OCI-LY3 (cell line): Measurements from ENCODE around the gene NTN5.
"Not testable (repeated sequence)": the region's sequence is repeated elsewhere in the genome, so short reads cannot be mapped to it uniquely, and the experiment has no call there.

Experiments used
- H2AFZ ChIP-seq: fragments of 200-600, 300-600 bp; shearing (Covaris generic); 2 replicates; pipeline ENCODE4 v1.6.0; 2014; ENCODE audit warnings: antibody characterized with exemption, low read depth, low read length
- H3K27ac ChIP-seq: fragments of 200-600, 300-600 bp; sonication (generic); 2 replicates; pipeline ENCODE4 v1.5.1; 2014; ENCODE audit warnings: mild to moderate bottlenecking, low read length, moderate library complexity, mixed read lengths
- H3K27me3 ChIP-seq: fragments of 200-600, 300-600 bp; sonication (generic); 2 replicates; pipeline ENCODE4 v1.6.1; 2014; ENCODE audit warnings: low read depth, low read length, mixed read lengths
- H3K36me3 ChIP-seq: fragments of 200-600, 300-600 bp; sonication (generic); replicated peaks from 2 replicates; pipeline ENCODE3; 2014; ENCODE audit warnings: low read depth, low read length, mixed read lengths
- H3K4me1 ChIP-seq: fragments of 300-600, 200-600 bp; sonication (generic); 2 replicates; pipeline ENCODE4 v1.6.1; 2014; ENCODE audit warnings: low read length, mixed read lengths
- H3K4me2 ChIP-seq: fragments of 200-600, 300-600 bp; sonication (generic); 2 replicates; pipeline ENCODE4 v1.6.1; 2014; ENCODE audit warnings: low read length, mixed read lengths
- H3K4me3 ChIP-seq: fragments of 300-600, 200-600 bp; sonication (generic); 2 replicates; pipeline ENCODE4 v1.5.1; 2014; ENCODE audit warnings: antibody characterized with exemption, mild to moderate bottlenecking, low read length, moderate library complexity
- H3K79me2 ChIP-seq: fragments of 300-600, 200-600 bp; shearing (Covaris generic); 2 replicates; pipeline ENCODE4 v1.6.1; 2014; ENCODE audit warnings: mild to moderate bottlenecking, low read length, mixed read lengths
- H3K9ac ChIP-seq: fragments of 300-600, 200-600 bp; shearing (Covaris generic); 2 replicates; pipeline ENCODE4 v1.6.0; 2014; ENCODE audit warnings: mild to moderate bottlenecking, low read length, moderate library complexity
- H3K9me3 ChIP-seq: fragments of 200-600, 300-600 bp; shearing (Covaris generic); 2 replicates; pipeline ENCODE4 v1.6.1; 2014; ENCODE audit warnings: low read length, mixed read lengths; ENCODE audit not compliant: insufficient read depth
- H4K20me1 ChIP-seq: fragments of 200-600, 300-600 bp; sonication (generic); 2 replicates; pipeline ENCODE4 v1.6.1; 2016; ENCODE audit warnings: low read length, mixed read lengths; ENCODE audit not compliant: insufficient read depth
- CTCF ChIP-seq: fragments of 200-600, 300-600 bp; sonication (generic); IDR thresholded peaks from 2 replicates; pipeline ENCODE4 v1.5.1; 2014; ENCODE audit warnings: antibody characterized with exemption, low read length, low read depth
- EZH2phosphoT487 ChIP-seq: fragments of 200-600 bp; shearing (Covaris generic); IDR thresholded peaks from 2 replicates; pipeline ENCODE4 v1.6.1; 2018; ENCODE audit warnings: antibody characterized with exemption, mixed run types, low read depth

The NTN5 gene

GRCh38 chr19:48719263-48720171 is 46.7 kb upstream of the NTN5 start, which contains the start of gene MAMSTR:
Gene MAMSTR (minus strand): TSS chr19:48719725. CDS start chr19:48719031, 694 bp downstream.
- Histone ChIP-seq H2AFZ (peak within 1 kb of the TSS; percentile 59), H3K4me3 (peak within 1 kb of the TSS; percentile 83), H3K36me3 (no peaks in the 10 kb centered on the region), H3K27me3 (no peaks in the 10 kb centered on the region), H3K9ac (peak within 1 kb of the TSS; percentile 87), H3K4me1 (peaks cover 17% of the 10 kb centered on the region), H3K79me2 (no peaks in the 10 kb centered on the region; the same call in 1 of the 2 replicates), H4K20me1 (no peaks in the 10 kb centered on the region), H3K27ac (no peak within 1 kb of the TSS; the same call in 1 of the 2 replicates), H3K4me2 (peak within 1 kb of the TSS; percentile 90), H3K9me3 (no peaks in the 10 kb centered on the region)
- TF ChIP-seq CTCF: no peak
- no peak for TF ChIP-seq EZH2phosphoT487

GRCh38 chr19:48718711-48719231 is 46.0 kb upstream of the NTN5 start:
- no peak overlapping the region for H3K4me2 ChIP-seq
- no peak overlapping the region for H3K4me3 ChIP-seq
- no peak overlapping the region for H3K27ac ChIP-seq
- H3K79me2 ChIP-seq: no peaks in the 10 kb centered on the region; the same call in 1 of the 2 replicates
- H2AFZ ChIP-seq: no peak overlapping the region
- no peak overlapping the region for H3K9ac ChIP-seq
- H3K9me3 ChIP-seq: no peaks in the 10 kb centered on the region
- peaks cover 17% of the 10 kb centered on the region for H3K4me1 ChIP-seq
- H4K20me1 ChIP-seq: no peaks in the 10 kb centered on the region
- no peak for TF ChIP-seq CTCF
- no peak for TF ChIP-seq EZH2phosphoT487
- H3K36me3 ChIP-seq: no peaks in the 10 kb centered on the region
- no peaks in the 10 kb centered on the region for H3K27me3 ChIP-seq

GRCh38 chr19:48718106-48718505 is 45.3 kb upstream of the NTN5 start:
- not testable (repeated sequence) for H3K27me3 ChIP-seq, H3K27ac ChIP-seq, H4K20me1 ChIP-seq, H3K36me3 ChIP-seq, H3K9ac ChIP-seq, H3K79me2 ChIP-seq, H3K9me3 ChIP-seq, H3K4me2 ChIP-seq, H2AFZ ChIP-seq, H3K4me3 ChIP-seq
- H3K4me1 ChIP-seq: peaks cover 20% of the 10 kb centered on the region

- Histone ChIP-seq H4K20me1 (no peaks in the 10 kb centered on the region), H3K27ac (no peak overlapping the region), H3K9me3 (no peaks in the 10 kb centered on the region), H3K4me3 (no peak overlapping the region), H3K79me2 (peaks cover 6% of the 10 kb centered on the region; the same call in 1 of the 2 replicates), H3K4me2 (no peak overlapping the region), H3K4me1 (peaks cover 22% of the 10 kb centered on the region), H3K36me3 (no peaks in the 10 kb centered on the region), H3K9ac (no peak overlapping the region), H2AFZ (no peak overlapping the region), H3K27me3 (no peaks in the 10 kb centered on the region)
- TF ChIP-seq EZH2phosphoT487: no peak
- no peak for TF ChIP-seq CTCF
Measured at GRCh38 chr19:48716562-48717291, 43.9 kb upstream of the NTN5 start.
